GM19238 (cell line): ENCODE data around the gene BCAN.

Experiments used
- DNase-seq: peaks from one replicate; pipeline ENCODE4 v3.0.0; 2011; ENCODE audit warnings: low spot score; ENCODE audit not compliant: insufficient read length

BCAN gene

GRCh38 chr1:156659988-156660751, 18.3 kb downstream of the BCAN start:
- DNase-seq: peak; percentile 97

GRCh38 chr1:156660752-156661112, 18.8 kb downstream of the BCAN start:
- DNase-seq: no peak

GRCh38 chr1:156662005-156662799, 20.3 kb downstream of the BCAN start:
- DNase-seq: no peak

- no peak for DNase-seq
These were observed 20.8 kb downstream of the BCAN start for GRCh38 chr1:156662800-156663055.

- no peak for DNase-seq
These were observed 21.3 kb downstream of the BCAN start for GRCh38 chr1:156663178-156663577.

- DNase-seq: no peak
These were observed 22.3 kb downstream of the BCAN start for GRCh38 chr1:156664046-156664766.

GRCh38 chr1:156664767-156665411, 23.0 kb downstream of the BCAN start:
- DNase-seq: no peak

- DNase-seq: no peak
These were observed 23.6 kb downstream of the BCAN start for GRCh38 chr1:156665539-156665938.

GRCh38 chr1:156666862-156667609, 25.1 kb downstream of the BCAN start:
- no peak for DNase-seq

- no peak for DNase-seq
These were observed 25.7 kb downstream of the BCAN start for GRCh38 chr1:156667610-156667967.

GRCh38 chr1:156667968-156668709, 26.2 kb downstream of the BCAN start:
- DNase-seq: no peak

- no peak for DNase-seq
These were observed 27.1 kb downstream of the BCAN start for GRCh38 chr1:156668801-156669637.

- no peak for DNase-seq
These were observed 27.9 kb downstream of the BCAN start for GRCh38 chr1:156669794-156670193.

GRCh38 chr1:156670359-156670758, 28.4 kb downstream of the BCAN start:
- DNase-seq: no peak

GRCh38 chr1:156670791-156671190, 28.9 kb downstream of the BCAN start:
- DNase-seq: no peak

- DNase-seq: no peak
These were observed 29.9 kb downstream of the BCAN start for GRCh38 chr1:156671804-156672203.

- no peak for DNase-seq
These were observed 31.6 kb downstream of the BCAN start for GRCh38 chr1:156673387-156674121.

GRCh38 chr1:156675210-156676113, 33.5 kb downstream of the BCAN start:
- no peak for DNase-seq
